GM04504 (cell line): Measurements from ENCODE around the gene KIDINS220.
"Not testable (repeated sequence)": the region's sequence is repeated elsewhere in the genome, so short reads cannot be mapped to it uniquely, and the experiment has no call there.

Experiments
- DNase-seq: peaks from one replicate; pipeline ENCODE4 v3.0.0-alpha.2; 2012; ENCODE audit warnings: low read depth

KIDINS220 gene

DNA sequence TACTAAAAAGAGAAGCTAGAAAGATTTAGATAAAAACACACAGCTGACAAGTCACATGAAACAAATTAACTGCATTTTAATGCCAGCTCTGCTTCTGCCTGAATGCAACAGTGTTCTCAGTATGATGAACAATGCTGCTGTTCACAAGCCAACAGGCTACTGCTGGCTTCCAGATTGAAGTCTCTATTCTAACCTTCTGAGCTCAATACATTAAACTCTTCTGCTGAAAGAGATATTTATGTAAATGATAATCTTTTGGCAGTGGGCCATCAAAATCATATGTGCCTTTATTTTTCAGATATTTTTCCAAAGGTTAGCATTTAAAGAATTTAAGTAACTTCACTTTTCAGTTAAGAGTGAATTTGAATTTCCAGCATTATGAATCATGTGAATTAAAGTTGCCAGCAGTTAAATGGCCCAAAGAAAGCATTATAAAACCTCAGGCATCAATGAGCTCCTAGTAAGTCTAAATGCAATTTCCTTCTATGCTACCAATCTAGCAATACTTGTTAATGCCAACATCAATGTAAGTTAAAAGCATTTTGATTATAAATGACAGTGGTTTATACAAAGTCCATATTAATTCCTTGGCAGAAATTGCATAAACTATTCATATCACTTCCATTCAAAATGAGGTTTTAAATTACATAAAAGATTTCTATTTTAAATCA lies 83.2 kb downstream of the KIDINS220 start:
- DNase-seq = no peak

GRCh38 chr2:8753609-8754008 lies 83.8 kb downstream of the KIDINS220 start:
- DNase-seq = no peak

GRCh38 chr2:8752385-8752784 lies 85.0 kb downstream of the KIDINS220 start:
- DNase-seq = no peak

DNA sequence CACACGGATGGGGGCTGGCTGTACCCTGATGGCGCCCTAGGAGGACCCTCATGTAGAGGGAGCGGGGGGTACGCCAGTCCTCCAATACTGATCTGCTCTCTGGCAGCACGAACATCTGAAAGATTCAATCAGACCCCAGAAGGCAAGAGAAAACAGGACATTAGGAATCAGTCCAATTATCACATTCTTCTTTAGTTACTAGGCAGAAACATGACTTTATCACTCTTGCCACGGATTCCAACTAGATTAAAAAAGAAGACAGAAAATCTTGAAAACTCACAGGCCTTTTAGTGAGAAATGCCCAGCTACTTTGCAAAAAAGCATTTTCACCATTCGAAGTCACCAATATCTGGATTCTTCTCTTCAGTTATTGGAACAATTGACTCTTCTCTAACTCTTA lies 87.2 kb downstream of the KIDINS220 start:
- DNase-seq = no peak

DNA sequence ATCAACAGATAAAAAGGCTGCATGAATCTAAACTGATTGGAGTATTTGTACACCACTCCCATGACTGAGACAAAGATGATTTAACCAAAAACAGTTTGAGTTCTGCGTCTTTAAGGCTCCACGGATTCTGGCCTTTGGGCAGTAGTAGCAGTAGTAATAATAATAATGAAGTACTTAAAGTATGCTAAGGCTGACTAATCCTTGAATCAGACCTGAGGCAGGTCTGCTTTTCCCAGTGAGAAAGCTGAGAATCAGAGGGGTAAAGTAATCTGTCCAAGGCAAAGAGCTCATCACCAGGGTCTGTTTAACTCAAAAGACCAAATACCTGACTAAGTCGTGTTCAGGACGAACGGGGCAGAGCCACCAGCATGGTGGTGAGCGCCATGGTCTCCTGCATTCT lies 94.2 kb downstream of the KIDINS220 start:
- DNase-seq = no peak

GRCh38 chr2:8740136-8740535 lies 97.3 kb downstream of the KIDINS220 start:
- no peak for DNase-seq

DNA sequence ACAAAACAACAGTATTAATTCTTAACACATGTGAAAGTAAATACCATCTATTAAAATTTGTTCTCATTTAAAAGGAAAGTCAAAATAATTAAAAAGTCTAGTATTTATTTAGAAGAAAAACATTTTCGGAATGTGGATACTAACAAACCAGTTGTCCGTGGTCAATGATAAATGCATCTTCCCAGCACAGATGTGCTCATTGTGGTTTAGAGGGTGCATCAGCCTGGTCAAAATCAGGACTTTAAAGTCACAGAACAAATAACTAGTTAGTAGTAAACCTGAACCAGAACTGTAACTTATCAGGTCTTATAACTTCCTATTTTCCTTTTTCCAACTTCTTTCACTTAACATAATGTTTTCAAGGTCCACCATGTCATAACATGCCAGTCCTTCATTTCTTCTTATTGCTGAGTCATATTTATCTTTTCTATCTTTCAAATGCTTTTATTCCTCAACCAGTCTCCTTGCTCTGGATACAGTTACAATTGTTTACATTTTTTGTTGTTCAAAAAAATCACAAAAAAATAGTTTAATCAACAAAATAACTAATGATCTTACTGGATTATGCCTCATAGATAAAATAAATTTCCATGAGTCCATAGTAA lies 99.7 kb downstream of the KIDINS220 start:
- no peak for DNase-seq

DNA sequence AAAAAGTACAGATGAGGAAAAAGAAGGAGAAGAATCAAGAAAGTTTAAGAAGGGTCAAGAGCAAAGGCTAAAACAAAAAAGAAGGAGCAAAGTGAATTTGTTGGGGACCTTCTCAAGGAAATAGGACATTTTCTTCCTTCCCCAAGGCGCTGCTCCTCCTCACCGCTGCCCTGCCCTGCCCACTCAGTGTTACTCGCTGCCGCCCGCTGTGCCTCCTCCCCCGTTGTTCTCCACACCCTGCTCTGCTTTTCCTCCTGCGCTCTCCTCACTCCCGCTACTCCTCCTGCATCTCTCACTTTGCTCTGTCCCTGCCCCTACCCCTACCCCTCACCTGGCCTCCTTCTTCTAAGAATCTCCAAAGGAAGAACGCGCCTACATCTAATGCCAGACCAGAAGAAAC lies 104.8 kb downstream of the KIDINS220 start:
- no peak for DNase-seq

- DNase-seq = no peak
These were observed 107.5 kb downstream of the KIDINS220 start for GRCh38 chr2:8729939-8730338.

DNA sequence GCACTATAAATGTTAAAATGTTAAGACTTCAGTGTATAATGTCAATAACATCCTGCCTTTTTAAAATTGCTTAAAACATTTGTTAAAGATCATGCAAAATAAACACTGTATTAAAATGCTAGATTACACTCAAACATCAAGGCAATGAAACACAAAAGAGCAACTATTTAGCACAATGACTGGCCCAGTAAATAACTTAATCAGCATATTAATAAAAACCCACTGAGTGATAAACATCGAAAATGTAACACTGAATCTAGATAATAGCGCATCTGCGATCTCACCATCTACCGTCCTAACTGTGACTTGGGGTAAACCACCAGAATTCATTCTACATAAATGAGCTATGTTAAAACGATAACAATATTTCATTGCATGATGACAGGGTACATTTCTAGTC lies 108.3 kb downstream of the KIDINS220 start:
- DNase-seq = not testable (repeated sequence)

DNA sequence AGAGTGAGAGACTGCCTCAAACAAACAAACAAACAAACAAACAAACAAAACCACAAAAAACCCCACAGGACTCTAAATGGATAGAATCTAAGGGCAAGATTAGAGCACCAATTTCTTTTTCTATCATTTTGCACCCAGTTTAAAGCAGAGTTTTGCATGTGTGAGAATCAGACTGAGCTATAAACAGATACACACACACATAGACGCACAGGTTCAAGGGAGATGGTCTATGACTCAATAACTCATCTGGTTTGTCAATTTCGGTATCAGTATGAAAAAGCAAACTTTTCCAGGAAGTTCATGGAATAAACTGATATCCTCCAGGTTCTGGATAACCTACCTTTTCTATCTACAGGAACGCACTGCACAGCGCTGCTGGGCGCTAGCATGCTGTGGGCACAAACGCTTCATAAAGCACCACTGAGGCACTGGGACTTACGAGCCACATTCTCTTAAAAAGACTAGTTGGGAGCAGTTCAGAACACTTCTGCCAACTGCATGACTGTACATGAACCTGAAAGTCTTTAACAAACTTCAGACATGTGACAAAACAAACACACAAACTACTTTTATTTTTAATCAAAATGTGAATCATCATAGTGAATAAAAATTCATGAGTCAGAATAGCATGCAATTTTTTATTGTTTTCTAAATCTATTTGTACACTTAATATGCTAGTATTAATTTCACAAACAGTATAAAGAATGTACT lies 109.0 kb downstream of the KIDINS220 start:
- no peak for DNase-seq

GRCh38 chr2:8725838-8726237 lies 111.6 kb downstream of the KIDINS220 start:
- DNase-seq = no peak

GRCh38 chr2:8722986-8723385 lies 114.4 kb downstream of the KIDINS220 start:
- no peak for DNase-seq

DNA sequence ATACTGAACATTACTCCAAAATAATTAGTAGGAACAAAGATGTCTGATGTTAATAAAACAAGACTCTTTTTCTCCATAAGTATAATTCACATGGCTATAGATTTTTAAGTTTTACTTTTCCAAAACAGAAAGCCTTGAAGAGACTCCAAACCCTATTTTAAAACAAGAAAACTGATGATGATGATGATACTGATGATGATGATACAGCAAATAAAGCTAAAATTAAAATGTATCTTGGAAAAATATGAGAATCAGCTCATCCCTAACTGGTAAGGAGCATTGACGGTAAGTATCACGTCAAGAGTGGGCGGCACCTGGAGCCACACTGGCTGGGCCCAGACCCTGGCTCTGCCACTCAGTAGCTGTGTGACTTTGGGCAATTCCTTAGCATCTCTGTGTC lies 116.0 kb downstream of the KIDINS220 start:
- DNase-seq = no peak

- no peak for DNase-seq
These were observed 116.7 kb downstream of the KIDINS220 start for GRCh38 chr2:8720741-8721140.

DNA sequence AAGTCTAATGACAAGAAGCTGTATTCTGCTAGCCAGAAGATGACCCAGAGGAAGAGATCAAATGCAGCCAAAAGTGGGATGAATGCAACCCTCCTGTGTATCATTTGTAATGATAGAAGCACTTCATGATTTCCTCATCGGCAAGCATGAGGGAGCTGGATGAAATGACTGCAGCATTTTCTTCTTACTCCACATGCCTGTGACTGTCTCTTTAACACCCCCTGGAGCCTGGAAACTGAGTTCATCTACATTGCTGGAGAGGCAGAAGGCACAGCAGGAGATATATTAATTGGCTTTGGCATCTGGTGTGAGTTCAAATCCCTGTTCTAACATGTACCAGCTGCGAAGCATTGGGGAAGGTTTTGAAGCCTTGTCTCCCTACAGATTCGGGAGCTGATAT lies 117.9 kb downstream of the KIDINS220 start:
- peak; percentile 33 for DNase-seq

DNA sequence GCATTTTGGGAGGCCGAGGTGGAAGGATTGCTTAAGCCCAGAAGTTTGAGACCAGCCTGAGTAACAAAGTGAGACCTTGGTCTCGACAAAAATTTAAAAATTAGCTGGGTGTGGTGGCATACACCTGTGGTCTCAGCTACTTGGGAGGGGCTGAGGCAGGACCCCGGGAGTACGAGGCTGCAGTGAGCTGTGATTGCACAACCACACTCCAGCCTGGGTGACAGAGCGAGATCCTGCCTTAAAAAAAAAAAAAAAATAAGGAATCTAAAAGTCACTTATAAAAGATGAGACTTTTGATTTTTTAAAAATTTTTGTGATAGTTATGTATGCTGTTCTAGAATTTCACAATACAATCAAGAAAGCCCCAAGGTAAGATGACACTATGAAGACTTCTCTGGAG lies 122.4 kb downstream of the KIDINS220 start:
- no peak for DNase-seq

DNA sequence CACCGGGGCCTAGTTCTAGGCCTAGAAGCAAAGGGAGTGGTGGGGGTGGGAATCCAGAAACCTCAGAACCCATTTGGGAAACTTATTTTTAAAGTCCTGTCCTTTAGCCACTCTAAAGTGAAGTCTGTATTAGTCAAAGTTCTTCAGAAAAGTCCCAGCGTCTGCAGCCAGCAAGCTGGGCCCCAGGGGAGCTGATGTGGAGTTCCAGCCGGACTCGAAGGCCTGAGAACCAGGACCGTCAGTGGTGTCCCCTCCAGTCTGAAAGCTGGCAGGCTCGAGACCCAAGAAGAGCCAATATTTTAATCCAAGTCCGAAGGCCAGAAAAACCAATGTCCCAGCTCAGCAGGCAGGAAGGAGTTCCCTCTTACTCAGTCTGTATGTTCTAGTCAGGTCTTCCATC lies 123.1 kb downstream of the KIDINS220 start:
- no peak for DNase-seq

DNA sequence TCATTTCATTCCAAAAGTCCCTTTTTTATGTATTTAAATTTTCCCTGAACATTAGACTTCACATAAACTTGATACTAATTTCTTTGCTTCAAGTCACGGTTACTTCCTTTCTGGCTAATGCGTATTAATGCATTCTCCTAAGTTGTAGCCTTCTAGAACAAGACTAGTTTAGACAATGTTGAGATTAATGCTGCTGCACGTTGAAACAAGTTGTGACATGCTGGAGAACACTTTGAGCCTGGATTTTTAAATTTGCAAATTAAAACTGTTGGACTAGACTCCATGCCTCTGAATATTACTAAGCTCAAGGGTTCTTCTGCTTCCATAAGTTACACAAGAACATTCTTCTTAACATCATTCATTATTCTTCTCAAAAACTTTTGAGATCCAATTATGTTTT lies 126.5 kb downstream of the KIDINS220 start:
- no peak for DNase-seq

- DNase-seq = no peak
These were observed 127.8 kb downstream of the KIDINS220 start for GRCh38 chr2:8709611-8710010.

GRCh38 chr2:8704906-8705305 lies 132.5 kb downstream of the KIDINS220 start:
- no peak for DNase-seq

DNA sequence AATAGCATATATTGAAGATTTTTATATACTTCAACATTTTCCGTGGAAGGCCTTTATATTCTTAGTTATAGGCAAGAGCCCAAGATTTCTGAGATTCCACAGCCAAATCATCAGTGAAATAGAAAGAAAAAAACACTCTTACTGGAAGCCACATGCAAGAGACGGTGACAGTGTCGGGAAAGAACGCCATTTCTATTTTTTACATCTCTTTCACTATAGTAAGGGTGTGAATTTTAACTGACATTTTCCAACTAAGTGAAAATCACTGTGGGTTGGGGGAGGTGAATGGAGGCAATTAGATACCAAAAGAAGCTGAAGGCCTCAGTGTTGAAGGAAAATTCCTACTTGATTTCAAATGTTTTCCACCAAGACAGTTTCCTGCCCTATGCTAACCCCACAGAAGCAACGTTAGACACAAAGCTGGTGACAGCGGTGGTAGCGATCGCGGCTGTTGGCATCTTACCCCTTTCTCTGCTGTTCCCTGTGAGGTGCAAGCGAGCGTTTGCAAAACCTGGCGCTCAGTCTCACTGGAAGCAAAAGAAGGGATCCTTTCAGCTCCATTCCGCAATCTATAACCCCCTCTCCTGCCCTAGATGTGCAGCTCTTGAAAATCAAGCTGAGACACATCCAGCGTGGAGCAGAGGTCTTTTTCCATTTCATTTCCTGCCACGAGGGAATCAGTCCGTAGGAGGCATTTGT lies 135.6 kb downstream of the KIDINS220 start:
- DNase-seq = no peak

- no peak for DNase-seq
These were observed 137.6 kb downstream of the KIDINS220 start for GRCh38 chr2:8699839-8700238.
